Stimulated activated naive CD8-positive, alpha-beta T cell treated with anti-CD3 and anti-CD28 coated beads, Interleukin-15, amount 100 ng/mL, for 72 hours (primary cell): ENCODE measurements around the gene ENTHD1.

Experiments
- ATAC-seq: fragments of 150-1000 bp; cut with Tn5 transposase; 2 replicates; pipeline ENCODE4 v1.10.0; 2021; ENCODE audit warnings: mild to moderate bottlenecking, moderate library complexity
- DNase-seq, 2 donors: peaks; one replicate each; pipeline ENCODE4 v3.0.0; 2021 to 2022
- H3K27ac Mint-ChIP-seq, 2 donors: one replicate each; pipeline ENCODE4 v1.8.0; 2022; ENCODE audit warnings: mild to moderate bottlenecking in 2 of 2, mixed read lengths in 2 of 2, moderate library complexity in 2 of 2
- H3K27me3 Mint-ChIP-seq: one replicate; pipeline ENCODE4 v1.8.0; 2022; ENCODE audit warnings: mixed read lengths
- H3K4me1 Mint-ChIP-seq: one replicate; pipeline ENCODE4 v1.8.0; 2022; ENCODE audit warnings: mild to moderate bottlenecking, mixed read lengths
- H3K4me3 Mint-ChIP-seq, 2 donors: one replicate each; pipeline ENCODE4 v1.8.0; 2022; ENCODE audit warnings: mild to moderate bottlenecking in 2 of 2, mixed read lengths in 2 of 2, moderate library complexity in 1 of 2
- H3K9me3 Mint-ChIP-seq, 2 donors: one replicate each; pipeline ENCODE4 v1.8.0; 2022; ENCODE audit warnings: mixed read lengths in 2 of 2

The ENTHD1 gene

DNA sequence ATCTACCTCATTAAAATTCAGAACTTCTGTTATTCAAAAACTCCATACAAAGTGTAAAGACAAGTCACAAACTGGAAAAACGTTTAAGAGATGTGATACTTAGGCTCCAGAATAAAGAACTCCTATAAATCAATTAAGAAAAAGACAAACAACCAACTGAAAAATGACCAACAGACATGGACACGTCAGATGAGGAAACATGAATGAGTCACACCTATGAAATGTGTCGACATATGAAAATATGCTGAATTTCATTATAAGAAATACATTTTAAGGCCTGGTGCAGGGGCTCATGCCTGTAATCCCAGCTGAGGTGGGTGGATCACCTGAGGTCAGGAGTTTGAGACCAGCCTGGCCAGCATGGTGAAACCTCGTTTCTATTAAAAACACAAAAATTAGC, 78.7 kb downstream of the ENTHD1 start:
- Mint-ChIP-seq H3K4me3 (no peak overlapping the region), H3K27me3 (peaks cover 7% of the 10 kb centered on the region), H3K4me1 (peaks cover 4% of the 10 kb centered on the region), H3K27ac (no peak overlapping the region), H3K9me3 (no peaks in the 10 kb centered on the region)
- ATAC-seq (no peak), DNase-seq (no peak)

DNA sequence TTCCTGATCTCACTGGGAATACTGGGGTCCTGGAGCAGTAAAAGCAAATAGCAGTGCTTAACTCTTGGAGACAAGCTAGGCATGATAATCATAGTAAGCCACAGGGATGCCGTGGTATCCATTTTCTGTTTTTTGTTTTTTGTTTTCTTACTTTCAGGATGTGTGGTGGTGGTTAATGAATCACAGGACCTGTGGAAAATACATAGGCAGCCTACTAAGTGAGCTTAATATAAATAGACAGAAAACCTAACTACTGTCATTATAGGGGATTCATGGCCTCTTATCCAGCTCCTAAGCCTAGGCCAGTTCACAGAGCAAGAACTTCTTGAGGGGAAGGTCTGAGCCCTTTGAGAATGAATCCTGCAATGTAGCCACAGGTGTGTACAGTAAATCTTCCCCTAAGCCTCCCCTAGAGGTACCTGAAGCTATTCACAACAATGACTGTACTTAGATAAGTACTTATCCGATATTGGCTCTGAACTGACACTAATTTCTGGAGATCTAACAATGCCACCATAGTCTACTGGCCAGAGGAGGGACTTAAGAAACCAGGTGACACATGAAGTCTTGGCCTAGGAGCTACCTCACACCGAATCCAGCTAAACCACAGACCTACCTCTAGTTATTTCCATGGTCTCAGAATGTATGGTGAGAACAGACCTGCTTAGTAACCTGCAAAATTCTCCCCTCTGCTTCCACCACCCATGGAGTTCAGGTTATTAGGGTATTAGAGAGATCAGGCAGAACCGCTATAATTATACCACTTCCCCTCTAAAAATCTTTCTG, 83.6 kb downstream of the ENTHD1 start:
- peak; percentile 81 for ATAC-seq
- Mint-ChIP-seq H3K27ac (no peak overlapping the region), H3K4me1 (peaks cover 13% of the 10 kb centered on the region)

DNA sequence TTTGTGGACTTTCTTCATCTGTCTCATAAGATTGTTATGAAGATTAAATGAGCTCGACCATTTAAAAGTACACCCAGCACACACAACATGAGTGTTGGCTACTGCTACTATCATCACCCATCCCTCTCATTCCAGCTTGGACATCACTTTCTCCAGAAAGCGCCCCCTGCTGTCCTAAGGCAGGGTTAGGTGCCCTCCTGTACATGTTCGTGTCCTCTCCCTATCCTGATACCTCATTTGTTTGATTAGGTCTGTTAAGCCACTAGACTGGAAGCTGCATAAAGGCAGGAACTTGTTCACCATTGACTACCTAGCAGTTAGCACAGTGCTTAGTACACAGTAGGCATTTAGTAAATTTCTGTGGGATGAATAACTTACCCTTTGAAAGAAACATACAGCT, 85.5 kb downstream of the ENTHD1 start:
- H3K4me3 Mint-ChIP-seq, result no peak overlapping the region
- H3K9me3 Mint-ChIP-seq, result no peaks in the 10 kb centered on the region
- H3K27me3 Mint-ChIP-seq, result peaks cover 34% of the 10 kb centered on the region
- peak in 1 of 2 donors; percentile 20 for DNase-seq
- H3K4me1 Mint-ChIP-seq, result peaks cover 13% of the 10 kb centered on the region
- ATAC-seq, result no peak
- no peak overlapping the region for H3K27ac Mint-ChIP-seq

More for the DNA sequence above, 83.6 kb downstream of the ENTHD1 start:
- Mint-ChIP-seq H3K9me3 (no peaks in the 10 kb centered on the region), H3K27me3 (peaks cover 23% of the 10 kb centered on the region), H3K4me3 (no peak overlapping the region)
- no peak for DNase-seq

DNA sequence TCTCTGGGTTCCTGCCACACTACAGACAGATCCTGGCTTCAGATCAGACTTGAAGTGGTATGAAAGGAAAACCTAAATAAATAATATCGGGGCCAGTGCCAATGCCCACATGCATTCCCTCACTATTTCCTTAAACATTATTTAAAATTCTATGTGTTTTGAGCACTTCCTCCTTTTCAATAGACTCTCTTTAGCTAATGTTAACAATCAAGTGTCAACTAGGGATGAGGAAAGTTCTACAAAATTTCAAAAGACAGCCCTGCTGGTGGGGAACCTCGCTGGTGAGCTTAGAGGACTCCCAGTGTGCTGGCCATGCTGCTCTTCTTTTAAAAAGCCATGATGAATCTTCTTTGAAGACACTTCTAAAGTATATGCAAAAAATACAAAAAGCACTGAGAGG, 87.5 kb downstream of the ENTHD1 start:
- no peak overlapping the region for H3K27ac Mint-ChIP-seq
- no peak overlapping the region for H3K4me3 Mint-ChIP-seq
- peaks cover 13% of the 10 kb centered on the region for H3K4me1 Mint-ChIP-seq
- no peak for ATAC-seq
- no peaks in the 10 kb centered on the region for H3K9me3 Mint-ChIP-seq
- DNase-seq, result no peak
- H3K27me3 Mint-ChIP-seq, result peaks cover 31% of the 10 kb centered on the region

DNA sequence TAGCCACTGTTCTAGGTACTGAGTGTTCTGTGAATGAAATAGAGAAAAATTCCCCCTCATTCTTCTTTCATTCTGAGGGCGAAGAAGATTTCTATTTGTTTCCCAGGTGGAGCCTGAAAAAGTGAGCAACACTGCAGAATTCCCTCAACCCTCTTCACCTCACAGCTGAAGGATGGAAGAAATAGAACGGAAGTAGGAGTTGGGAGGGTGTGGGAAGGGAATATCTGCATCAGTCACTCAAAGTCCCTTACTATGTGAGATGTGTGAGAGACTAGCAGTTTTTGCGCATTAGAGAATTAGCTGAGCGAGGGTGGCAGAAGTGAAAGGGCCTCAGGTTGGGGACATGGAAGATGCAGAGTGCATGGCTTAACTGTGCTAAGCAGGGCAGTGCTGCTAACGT, 88.4 kb downstream of the ENTHD1 start:
- ATAC-seq (no peak), DNase-seq (no peak)
- Mint-ChIP-seq H3K4me3 (no peak overlapping the region), H3K4me1 (peaks cover 11% of the 10 kb centered on the region), H3K9me3 (no peaks in the 10 kb centered on the region), H3K27ac (no peak overlapping the region), H3K27me3 (peaks cover 31% of the 10 kb centered on the region)

DNA sequence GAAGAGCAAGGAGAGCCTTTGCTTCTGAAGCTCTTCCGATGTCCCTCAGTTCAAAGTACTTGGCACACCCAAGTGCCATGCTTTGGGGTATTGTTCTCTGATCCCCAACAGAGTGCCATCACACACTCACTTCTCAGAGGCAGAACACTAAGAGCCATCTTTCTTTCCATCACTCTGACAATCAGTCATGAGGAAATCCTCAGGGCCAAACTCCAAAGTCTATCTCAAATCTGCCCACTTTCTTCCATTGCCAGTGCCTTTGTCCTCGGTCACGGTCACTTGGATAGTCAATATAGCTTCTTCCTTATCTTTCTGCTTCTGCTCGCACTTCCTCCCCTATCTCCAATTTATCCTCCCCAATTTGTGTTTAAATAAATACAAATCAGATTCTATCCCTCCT, 90.9 kb downstream of the ENTHD1 start:
- H3K9me3 Mint-ChIP-seq, result peaks cover 9 to 19% of the 10 kb centered on the region in 2 donors
- DNase-seq (no peak), ATAC-seq (no peak)
- H3K4me1 Mint-ChIP-seq, result no peaks in the 10 kb centered on the region
- H3K4me3 Mint-ChIP-seq, result no peak overlapping the region
- H3K27me3 Mint-ChIP-seq, result peaks cover 23% of the 10 kb centered on the region
- H3K27ac Mint-ChIP-seq, result no peak overlapping the region

DNA sequence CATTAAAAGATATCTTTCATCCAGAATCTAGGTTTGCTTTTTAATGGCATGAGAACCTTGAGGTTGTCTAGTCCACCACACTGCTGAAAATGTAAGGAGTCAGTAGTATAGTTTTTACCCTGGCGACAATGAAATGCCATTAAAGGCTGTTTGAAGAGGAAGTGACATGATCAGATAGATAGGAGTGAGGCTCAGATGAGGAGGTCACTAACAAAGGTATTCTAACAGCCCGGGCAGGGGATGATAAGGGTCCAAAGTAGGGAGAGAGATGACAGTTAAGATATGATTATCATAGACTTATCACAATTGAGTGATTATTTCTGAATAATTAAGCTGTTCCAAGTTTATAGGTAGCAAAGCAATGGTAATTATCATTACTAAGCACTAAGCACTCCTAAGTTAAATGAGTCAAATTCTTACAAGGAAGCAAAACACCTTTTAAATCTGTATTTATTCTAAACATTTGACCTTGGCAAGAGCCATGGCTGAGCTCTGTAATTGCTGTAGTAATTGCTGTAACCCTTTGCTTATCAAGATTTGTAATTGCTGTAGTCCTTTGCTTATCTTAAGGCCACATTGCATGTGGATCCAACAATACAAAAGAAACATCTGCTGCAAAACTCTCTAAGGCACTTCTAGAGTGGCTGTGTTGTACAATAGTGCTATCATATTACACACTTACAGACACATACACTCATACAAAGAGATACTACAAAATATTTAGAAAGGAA, 92.6 kb downstream of the ENTHD1 start:
- peaks cover 22 to 35% of the 10 kb centered on the region in 2 donors for H3K9me3 Mint-ChIP-seq
- peaks cover 15% of the 10 kb centered on the region for H3K27me3 Mint-ChIP-seq
- DNase-seq, result no peak
- no peaks in the 10 kb centered on the region for H3K4me1 Mint-ChIP-seq
- H3K27ac Mint-ChIP-seq, result no peak overlapping the region
- H3K4me3 Mint-ChIP-seq, result no peak overlapping the region
- no peak for ATAC-seq

DNA sequence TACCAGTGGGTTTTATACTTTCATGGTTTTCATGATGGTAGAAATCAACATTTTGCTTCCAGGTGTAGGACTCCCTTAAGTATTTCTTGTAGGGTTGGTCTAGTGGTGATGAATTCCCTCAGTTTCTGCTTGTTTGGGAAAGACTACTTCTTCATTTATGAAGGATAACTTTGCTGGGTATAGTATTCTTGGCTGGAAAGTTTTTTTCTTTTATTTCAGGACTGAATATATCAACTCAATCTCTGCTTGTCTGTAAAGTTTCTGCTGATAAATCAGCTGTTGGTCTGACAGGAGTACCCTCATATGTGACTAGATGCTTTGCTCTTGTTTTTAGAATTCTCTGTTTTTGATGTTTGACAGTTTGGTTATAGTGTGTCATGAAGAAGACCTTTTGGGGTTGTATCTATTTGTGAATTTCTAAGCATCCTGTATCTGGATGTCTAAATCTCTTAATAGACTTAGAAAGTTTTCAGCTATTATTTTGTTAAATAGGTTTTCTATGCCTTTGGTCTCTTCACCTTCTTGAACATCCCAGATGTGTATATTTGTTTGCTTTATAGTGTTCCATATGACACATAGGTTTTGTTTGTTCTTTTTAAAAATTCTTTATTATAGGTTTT, 95.9 kb downstream of the ENTHD1 start:
- ATAC-seq, result no peak
- no peak for DNase-seq
- peaks cover 22 to 39% of the 10 kb centered on the region in 2 donors for H3K9me3 Mint-ChIP-seq
- H3K4me1 Mint-ChIP-seq, result no peaks in the 10 kb centered on the region
- H3K27ac Mint-ChIP-seq, result no peak overlapping the region
- H3K27me3 Mint-ChIP-seq, result no peaks in the 10 kb centered on the region
- H3K4me3 Mint-ChIP-seq, result no peak overlapping the region

DNA sequence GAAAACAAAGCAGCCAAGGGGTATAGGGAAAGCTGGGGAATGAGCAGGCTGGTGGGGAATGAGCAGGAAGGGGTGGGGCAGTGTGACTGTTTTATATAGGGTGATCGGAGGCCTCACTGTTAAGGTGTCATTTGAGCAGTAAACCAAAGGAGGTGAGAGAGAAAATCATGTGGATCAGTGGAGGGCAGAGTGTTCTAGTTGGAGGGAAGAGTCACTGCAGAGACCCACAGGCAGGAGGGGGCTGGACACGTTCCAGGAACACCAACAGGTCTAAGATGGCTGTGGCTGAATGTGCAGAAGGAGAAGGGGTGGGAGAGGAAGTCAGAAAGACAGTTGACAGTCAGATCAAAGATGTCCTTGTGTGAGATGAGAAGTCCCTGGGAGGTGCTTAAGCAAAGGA, 103.8 kb downstream of the ENTHD1 start:
- Mint-ChIP-seq H3K4me3 (no peak overlapping the region), H3K4me1 (no peaks in the 10 kb centered on the region)
- no peak for DNase-seq

DNA sequence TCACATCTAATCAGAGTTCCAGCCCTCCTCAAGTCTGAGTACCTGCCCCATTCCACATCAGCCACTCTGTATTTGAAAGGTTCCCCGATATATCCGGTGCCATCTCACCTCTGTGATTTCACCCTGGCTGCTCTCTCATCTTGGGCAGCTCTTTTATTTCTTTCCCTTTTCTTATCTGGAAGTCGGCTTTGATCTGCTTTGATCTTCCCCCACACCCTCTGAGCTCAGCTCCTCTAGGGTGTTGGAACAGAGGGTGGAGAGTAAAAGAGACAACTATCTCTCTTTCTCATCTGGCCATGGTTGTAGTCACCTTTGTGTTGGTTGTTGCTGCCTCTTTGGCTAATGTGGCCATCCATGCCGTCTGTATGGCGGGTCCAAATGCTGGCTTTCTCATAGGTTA, 108.3 kb downstream of the ENTHD1 start:
- no peaks in the 10 kb centered on the region for H3K27me3 Mint-ChIP-seq
- H3K9me3 Mint-ChIP-seq, result no peaks in the 10 kb centered on the region
- ATAC-seq (no peak), DNase-seq (no peak)
- H3K4me3 Mint-ChIP-seq, result no peak overlapping the region
- H3K27ac Mint-ChIP-seq, result no peak overlapping the region
- no peaks in the 10 kb centered on the region for H3K4me1 Mint-ChIP-seq

More for the DNA sequence above, 103.8 kb downstream of the ENTHD1 start:
- H3K9me3 Mint-ChIP-seq, result no peaks in the 10 kb centered on the region
- no peak overlapping the region for H3K27ac Mint-ChIP-seq
- no peaks in the 10 kb centered on the region for H3K27me3 Mint-ChIP-seq
- ATAC-seq, result no peak

DNA sequence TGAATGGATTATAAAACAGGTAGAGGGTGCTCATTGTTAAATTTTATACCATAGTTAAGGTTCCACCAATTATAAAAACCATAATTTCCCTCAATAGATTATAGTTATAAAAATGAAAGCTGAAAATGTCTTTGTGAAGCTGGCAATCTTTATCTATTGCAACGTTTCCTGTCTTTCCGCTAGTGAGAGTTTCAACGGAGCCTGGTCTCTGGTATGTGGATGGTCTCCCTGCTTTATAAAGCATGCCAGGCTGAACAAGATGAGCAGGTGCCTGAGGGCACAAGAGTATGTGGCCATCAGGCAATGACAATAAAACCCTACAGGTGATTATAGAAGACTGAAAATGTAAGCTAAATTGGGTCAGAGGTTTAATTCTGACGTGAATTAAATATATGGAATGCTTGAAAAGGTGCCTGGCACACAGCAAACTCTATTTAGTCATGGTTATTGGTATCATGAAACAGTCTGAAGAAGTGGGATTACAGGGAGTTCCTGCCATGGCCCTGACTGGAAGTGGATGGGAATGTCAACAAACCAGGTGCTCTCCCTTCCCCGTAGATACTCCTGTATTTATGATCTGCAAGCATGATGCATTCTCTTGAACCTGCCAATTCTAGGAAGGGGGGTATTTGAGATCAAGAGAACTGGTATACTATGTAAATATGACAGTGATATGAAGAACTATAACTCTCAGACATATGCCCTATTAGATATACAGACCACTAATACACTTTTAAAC, 115.7 kb downstream of the ENTHD1 start:
- ATAC-seq (no peak), DNase-seq (no peak)
- Mint-ChIP-seq H3K27me3 (no peaks in the 10 kb centered on the region), H3K27ac (no peak overlapping the region), H3K4me1 (peaks cover 21% of the 10 kb centered on the region), H3K4me3 (no peak overlapping the region), H3K9me3 (no peaks in the 10 kb centered on the region)

DNA sequence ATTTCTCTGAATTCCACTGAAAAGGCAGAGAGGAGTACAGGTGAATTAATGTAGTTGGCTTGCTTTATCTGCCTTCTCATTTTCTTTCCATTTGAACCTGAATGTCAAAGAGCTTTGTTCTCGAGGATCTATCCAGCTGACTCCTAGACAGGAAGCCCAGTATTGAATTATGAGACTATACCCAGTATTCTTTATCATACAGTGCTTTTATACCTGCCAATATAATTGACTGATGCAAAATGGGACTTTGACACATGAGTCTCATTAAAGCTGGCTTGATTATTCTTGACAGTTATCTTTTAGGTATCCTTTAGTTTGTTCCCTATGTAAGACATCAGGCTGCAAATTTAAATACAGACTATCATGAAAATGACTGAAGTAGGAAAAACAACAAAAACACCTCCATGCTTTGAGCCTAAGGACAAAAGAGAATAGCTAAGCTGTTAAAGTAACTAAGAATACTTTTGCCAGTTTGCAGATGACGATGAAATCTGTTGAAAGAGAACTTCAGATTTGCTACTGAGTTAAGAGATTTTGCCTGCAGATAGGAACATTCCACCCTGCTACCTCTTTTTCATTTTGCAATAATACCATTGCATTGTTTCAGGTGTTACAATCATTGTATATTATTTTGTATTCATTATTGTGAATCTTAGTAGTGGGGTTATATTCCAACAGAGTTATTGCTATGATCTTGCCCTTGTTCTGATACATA, 117.1 kb downstream of the ENTHD1 start:
- Mint-ChIP-seq H3K27me3 (no peaks in the 10 kb centered on the region), H3K27ac (peak overlapping the region in 1 of 2 donors; percentile 9), H3K9me3 (peaks cover 3% of the 10 kb centered on the region in 2 donors), H3K4me1 (peaks cover 21% of the 10 kb centered on the region), H3K4me3 (no peak overlapping the region)
- no peak for ATAC-seq
- DNase-seq, result no peak

DNA sequence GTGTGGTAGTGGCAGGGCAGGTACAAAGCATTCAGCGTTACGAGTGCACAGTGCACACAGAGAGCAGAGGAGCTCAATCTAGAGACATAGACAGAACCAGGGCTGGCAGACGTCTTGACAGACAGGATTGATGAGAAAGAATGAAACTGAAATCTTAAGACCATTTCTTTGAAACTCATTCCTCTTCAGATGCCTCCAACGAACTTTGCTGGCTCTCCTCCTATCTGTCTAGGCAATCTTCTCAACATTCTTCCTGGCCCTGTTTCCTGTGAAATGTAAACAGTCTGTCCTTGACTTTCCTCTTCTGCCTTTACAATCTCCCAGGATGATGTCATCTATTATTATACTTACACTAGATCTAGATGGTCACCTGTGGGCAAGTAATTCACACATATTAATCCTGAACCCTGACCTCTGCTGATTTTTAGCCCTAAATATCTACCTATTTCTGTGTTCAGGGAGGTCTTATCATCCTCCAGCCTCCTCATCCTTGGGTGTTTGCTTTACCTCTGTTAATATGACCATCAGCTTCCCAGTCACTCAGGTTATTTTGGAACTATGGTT, 119.5 kb downstream of the ENTHD1 start:
- peak overlapping the region; percentile 43 to 70 for H3K27ac Mint-ChIP-seq
- peak overlapping the region; percentile 21 to 27 for H3K4me3 Mint-ChIP-seq
- ATAC-seq, result peak; percentile 99
- H3K4me1 Mint-ChIP-seq, result peaks cover 21% of the 10 kb centered on the region
- H3K9me3 Mint-ChIP-seq, result peaks cover 6 to 7% of the 10 kb centered on the region in 2 donors
- no peaks in the 10 kb centered on the region for H3K27me3 Mint-ChIP-seq
- peak; percentile 26 to 28 for DNase-seq

DNA sequence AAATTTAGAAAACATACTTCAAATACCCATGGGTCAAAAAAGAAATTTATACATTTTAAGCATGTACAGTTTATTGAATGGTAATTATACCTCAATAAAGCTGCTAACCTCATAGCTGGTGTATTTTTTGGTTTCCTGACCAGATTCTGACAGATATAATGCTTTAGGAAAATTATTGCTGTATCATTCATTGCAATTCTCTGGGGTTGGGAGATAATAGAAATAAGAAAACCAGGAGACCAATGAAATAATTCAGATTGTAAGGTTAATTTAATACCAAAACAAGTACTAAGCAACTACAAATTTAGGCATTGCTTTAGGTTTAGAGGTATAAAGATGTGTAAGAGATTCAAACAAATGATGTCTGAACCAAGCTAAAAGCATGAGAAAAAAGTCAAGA, 120.1 kb downstream of the ENTHD1 start:
- Mint-ChIP-seq H3K27me3 (no peaks in the 10 kb centered on the region), H3K27ac (no peak overlapping the region), H3K4me1 (peaks cover 21% of the 10 kb centered on the region), H3K9me3 (peaks cover 6 to 7% of the 10 kb centered on the region in 2 donors), H3K4me3 (peak overlapping the region; percentile 14 to 20)
- no peak for ATAC-seq
- no peak for DNase-seq

DNA sequence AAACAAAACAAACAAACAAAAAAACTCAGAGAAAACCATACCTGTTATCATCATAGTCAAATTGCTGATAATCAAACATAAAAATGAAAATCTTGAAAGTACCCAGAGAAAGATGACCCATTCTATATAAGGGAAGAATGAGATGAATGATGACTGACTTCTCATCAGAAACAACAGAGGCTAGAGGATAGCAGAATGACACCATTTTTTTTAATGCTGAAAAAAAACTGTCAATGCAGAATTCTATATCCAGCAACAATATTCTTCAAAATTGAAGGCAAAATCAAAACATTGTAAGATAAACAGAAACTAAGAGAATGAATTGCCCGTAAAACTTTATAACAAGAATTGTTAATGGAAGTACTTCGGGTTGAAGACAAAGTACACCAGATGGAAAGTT, 122.1 kb downstream of the ENTHD1 start:
- no peak for DNase-seq
- H3K4me3 Mint-ChIP-seq, result no peak overlapping the region
- H3K9me3 Mint-ChIP-seq, result peaks cover 7 to 10% of the 10 kb centered on the region in 2 donors
- no peaks in the 10 kb centered on the region for H3K27me3 Mint-ChIP-seq
- peaks cover 17% of the 10 kb centered on the region for H3K4me1 Mint-ChIP-seq
- no peak overlapping the region for H3K27ac Mint-ChIP-seq
- no peak for ATAC-seq
